Measurements from ENCODE around the gene FRRS1. TPM values are rescaled to one million over a fixed set of nuclear protein-coding genes. Genes with fewer than 3 reads are reported as not detected.
A peak's percentile ranks its signal among the peaks of the same experiment; 100 is the strongest.

FRRS1 gene
- total and polyA plus RNA-seq, 2 experiments from 2014 or later: 0.34 to 6.8 TPM

GRCh38 chr1:99673315-99673714, 93.1 kb downstream of the FRRS1 start:
- Mint-ChIP-seq H3K27me3 (ENCODE audit: insufficient read depth, low read depth, poor library complexity) (no peaks in the 10 kb centered on the region), H3K27ac (no peak overlapping the region), H3K36me3 (ENCODE audit: low read depth) (no peaks in the 10 kb centered on the region), H3K9me3 (no peaks in the 10 kb centered on the region), H3K4me1 (peaks cover 7% of the 10 kb centered on the region; the same call in 2 of the 3 replicates), H3K4me3 (no peak overlapping the region)
- H3K9me2 ChIP-seq (ENCODE audit: insufficient read depth): 0 out of 2 replicates have a peak, but pooled peaks cover under 1% of the 10 kb centered on the region
- no peaks in the 10 kb centered on the region for H3K36me3 ChIP-seq (ENCODE audit: insufficient read depth)
- H2AFZ ChIP-seq: no peak overlapping the region
- no peaks in the 10 kb centered on the region for H3K27me3 ChIP-seq (ENCODE audit: insufficient read depth)
- no peak for DNase-seq (ENCODE audit: low spot score)
- H4K20me1 ChIP-seq (replicated peaks; ENCODE audit: insufficient read depth): no peaks in the 10 kb centered on the region
- no peak for ATAC-seq
- no peaks in the 10 kb centered on the region for H3K4me1 ChIP-seq (ENCODE audit: insufficient read depth)
- no peak for TF ChIP-seq NANOG (IDR thresholded peaks at IDR 0.05; ENCODE audit: borderline replicate concordance)
- H3K4me3 ChIP-seq: no peak overlapping the region
- no peaks in the 10 kb centered on the region for H3F3A ChIP-seq (replicated peaks; ENCODE audit: low read depth)
- no peak overlapping the region for H3K27ac ChIP-seq (ENCODE audit: low read depth)
- no peaks in the 10 kb centered on the region for H3K79me2 ChIP-seq (replicated peaks; ENCODE audit: insufficient read depth)
- no peak overlapping the region for H3K4me2 ChIP-seq

DNA sequence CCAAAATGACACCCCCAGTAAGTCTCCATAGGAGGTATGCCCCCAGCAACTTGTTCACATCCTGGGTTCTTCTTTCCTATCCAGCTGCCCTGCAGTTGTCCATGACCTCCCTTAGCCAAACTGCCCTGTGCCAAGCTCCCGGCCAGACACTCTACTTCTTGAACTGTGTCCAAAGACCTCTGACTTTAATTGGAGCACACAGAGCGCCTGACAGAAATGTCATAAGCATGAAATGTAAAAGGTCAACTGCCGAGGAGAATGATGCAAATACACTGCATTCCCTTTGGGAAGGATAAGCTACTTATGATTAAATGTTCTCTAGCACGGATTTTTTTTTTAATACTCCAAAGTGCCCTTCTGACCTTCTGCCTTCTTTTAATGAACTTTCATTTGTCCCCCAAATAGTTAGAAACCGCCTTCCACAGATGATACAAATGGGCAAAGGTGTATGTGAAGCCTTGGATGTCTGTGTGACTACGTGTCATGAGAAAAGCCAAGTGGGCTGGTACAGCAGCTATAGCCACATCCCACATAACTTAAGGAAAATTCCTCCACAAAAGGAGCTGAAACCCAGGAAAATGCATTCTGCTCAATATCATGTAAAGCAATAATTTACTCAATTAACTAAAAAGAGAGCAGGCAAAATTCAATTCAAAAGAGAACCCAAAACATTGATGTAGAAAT, 93.8 kb downstream of the FRRS1 start:
- no peak overlapping the region for H2AFZ ChIP-seq
- H3K36me3 ChIP-seq (ENCODE audit: insufficient read depth): no peaks in the 10 kb centered on the region
- DNase-seq (ENCODE audit: low spot score) (no peak), ATAC-seq (no peak)
- no peaks in the 10 kb centered on the region for H3K4me1 ChIP-seq (ENCODE audit: insufficient read depth)
- Mint-ChIP-seq H3K27me3 (ENCODE audit: insufficient read depth, low read depth, poor library complexity) (no peaks in the 10 kb centered on the region), H3K4me3 (no peak overlapping the region), H3K36me3 (ENCODE audit: low read depth) (no peaks in the 10 kb centered on the region), H3K4me1 (peaks cover 7% of the 10 kb centered on the region; the same call in 2 of the 3 replicates), H3K9me3 (no peaks in the 10 kb centered on the region), H3K27ac (peak overlapping the region; percentile 36)
- TF ChIP-seq JUNB (IDR thresholded peaks at IDR 0.05; ENCODE audit: unreplicated experiment): no peak
- TF ChIP-seq, protein P1, sequence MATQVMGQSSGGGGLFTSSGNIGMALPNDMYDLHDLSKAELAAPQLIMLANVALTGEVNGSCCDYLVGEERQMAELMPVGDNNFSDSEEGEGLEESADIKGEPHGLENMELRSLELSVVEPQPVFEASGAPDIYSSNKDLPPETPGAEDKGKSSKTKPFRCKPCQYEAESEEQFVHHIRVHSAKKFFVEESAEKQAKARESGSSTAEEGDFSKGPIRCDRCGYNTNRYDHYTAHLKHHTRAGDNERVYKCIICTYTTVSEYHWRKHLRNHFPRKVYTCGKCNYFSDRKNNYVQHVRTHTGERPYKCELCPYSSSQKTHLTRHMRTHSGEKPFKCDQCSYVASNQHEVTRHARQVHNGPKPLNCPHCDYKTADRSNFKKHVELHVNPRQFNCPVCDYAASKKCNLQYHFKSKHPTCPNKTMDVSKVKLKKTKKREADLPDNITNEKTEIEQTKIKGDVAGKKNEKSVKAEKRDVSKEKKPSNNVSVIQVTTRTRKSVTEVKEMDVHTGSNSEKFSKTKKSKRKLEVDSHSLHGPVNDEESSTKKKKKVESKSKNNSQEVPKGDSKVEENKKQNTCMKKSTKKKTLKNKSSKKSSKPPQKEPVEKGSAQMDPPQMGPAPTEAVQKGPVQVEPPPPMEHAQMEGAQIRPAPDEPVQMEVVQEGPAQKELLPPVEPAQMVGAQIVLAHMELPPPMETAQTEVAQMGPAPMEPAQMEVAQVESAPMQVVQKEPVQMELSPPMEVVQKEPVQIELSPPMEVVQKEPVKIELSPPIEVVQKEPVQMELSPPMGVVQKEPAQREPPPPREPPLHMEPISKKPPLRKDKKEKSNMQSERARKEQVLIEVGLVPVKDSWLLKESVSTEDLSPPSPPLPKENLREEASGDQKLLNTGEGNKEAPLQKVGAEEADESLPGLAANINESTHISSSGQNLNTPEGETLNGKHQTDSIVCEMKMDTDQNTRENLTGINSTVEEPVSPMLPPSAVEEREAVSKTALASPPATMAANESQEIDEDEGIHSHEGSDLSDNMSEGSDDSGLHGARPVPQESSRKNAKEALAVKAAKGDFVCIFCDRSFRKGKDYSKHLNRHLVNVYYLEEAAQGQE (IDR thresholded peaks at IDR 0.05; ENCODE audit: unreplicated experiment): no peak
- TF ChIP-seq ZNF114 (CRISPR knock-in tag; IDR thresholded peaks at IDR 0.05): no peak
- H3F3A ChIP-seq (replicated peaks; ENCODE audit: low read depth): no peaks in the 10 kb centered on the region
- H3K4me2 ChIP-seq: no peak overlapping the region
- no peak overlapping the region for H3K4me3 ChIP-seq
- H3K27ac ChIP-seq (ENCODE audit: low read depth): no peak overlapping the region
- no peaks in the 10 kb centered on the region for H3K27me3 ChIP-seq (ENCODE audit: insufficient read depth)
- no peaks in the 10 kb centered on the region for H3K79me2 ChIP-seq (replicated peaks; ENCODE audit: insufficient read depth)
- no peaks in the 10 kb centered on the region for H4K20me1 ChIP-seq (replicated peaks; ENCODE audit: insufficient read depth)
- H3K9me2 ChIP-seq (ENCODE audit: insufficient read depth): no peaks in the 10 kb centered on the region

DNA sequence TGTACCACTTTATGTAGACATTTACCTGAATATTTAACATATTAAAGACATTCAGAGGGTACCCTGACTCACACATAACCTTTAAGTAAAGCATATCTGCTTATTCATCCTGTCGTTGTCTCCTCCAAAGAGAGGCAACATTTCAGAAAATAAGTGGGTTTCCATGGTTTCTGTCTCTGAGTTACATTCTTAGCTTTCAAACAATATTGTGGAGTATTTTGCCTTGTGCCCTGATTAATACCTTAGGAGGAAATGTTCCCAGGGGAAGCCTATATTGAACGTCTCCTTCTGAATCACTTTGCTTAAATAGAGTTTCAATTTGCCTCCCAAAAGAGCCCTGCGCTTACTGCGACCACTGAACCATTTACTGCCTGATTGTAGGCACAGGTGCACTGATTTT, 94.4 kb downstream of the FRRS1 start:
- H3K27ac ChIP-seq (ENCODE audit: low read depth): no peak overlapping the region
- Mint-ChIP-seq H3K36me3 (ENCODE audit: low read depth) (no peaks in the 10 kb centered on the region), H3K9me3 (no peaks in the 10 kb centered on the region), H3K4me3 (no peak overlapping the region), H3K27ac (peak overlapping the region; percentile 36), H3K4me1 (peaks cover 7% of the 10 kb centered on the region; the same call in 2 of the 3 replicates), H3K27me3 (ENCODE audit: insufficient read depth, low read depth, poor library complexity) (no peaks in the 10 kb centered on the region)
- H3K79me2 ChIP-seq (replicated peaks; ENCODE audit: insufficient read depth): no peaks in the 10 kb centered on the region
- H3K4me1 ChIP-seq (ENCODE audit: insufficient read depth): no peaks in the 10 kb centered on the region
- H3F3A ChIP-seq (replicated peaks; ENCODE audit: low read depth): no peaks in the 10 kb centered on the region
- no peak overlapping the region for H3K4me2 ChIP-seq
- TF ChIP-seq JUNB (IDR thresholded peaks at IDR 0.05; ENCODE audit: unreplicated experiment) (no peak), EZH2 (IDR thresholded peaks at IDR 0.05; ENCODE audit: low read depth, unreplicated experiment) (no peak), POLR2AphosphoS5 (IDR thresholded peaks at IDR 0.05; ENCODE audit: low read depth) (no peak), ZNF331 (CRISPR knock-in tag; IDR thresholded peaks at IDR 0.05; ENCODE audit: low read depth) (no peak)
- DNase-seq (ENCODE audit: low spot score) (no peak), ATAC-seq (no peak)
- no peak overlapping the region for H3K4me3 ChIP-seq
- no peaks in the 10 kb centered on the region for H3K9me2 ChIP-seq (ENCODE audit: insufficient read depth)
- H3K36me3 ChIP-seq (ENCODE audit: insufficient read depth): no peaks in the 10 kb centered on the region
- no peaks in the 10 kb centered on the region for H3K27me3 ChIP-seq (ENCODE audit: insufficient read depth)
- H4K20me1 ChIP-seq (replicated peaks; ENCODE audit: insufficient read depth): no peaks in the 10 kb centered on the region
- H2AFZ ChIP-seq: no peak overlapping the region
